HepG2 (cell line): ENCODE results near the gene ZBTB1. TPM values are rescaled to one million over a fixed set of nuclear protein-coding genes. Genes with fewer than 3 reads are reported as not detected.

Experiments
- REPIN1 ChIP-seq: sonication (generic); formaldehyde crosslinking; IDR thresholded peaks from 2 replicates; pipeline ENCODE4 v1.8.0; 2022; ENCODE audit warnings: missing genetic modification reagents, low read depth, mild to moderate bottlenecking, borderline replicate concordance
- RFXAP ChIP-seq: sonication (generic); formaldehyde crosslinking; IDR thresholded peaks from 2 replicates; pipeline ENCODE4 v1.4.0; 2020; ENCODE audit warnings: missing genetic modification reagents, borderline replicate concordance
- ZMYM4 ChIP-seq: sonication (generic); formaldehyde crosslinking; IDR thresholded peaks from 2 replicates; pipeline ENCODE4 v1.8.1; 2023; ENCODE audit warnings: mild to moderate bottlenecking, missing genetic modification reagents
- ZNF225 ChIP-seq: sonication (generic); formaldehyde crosslinking; IDR thresholded peaks from 2 replicates; pipeline ENCODE4 v1.4.0; 2020; ENCODE audit warnings: mild to moderate bottlenecking, missing genetic modification reagents
- ZNF235 ChIP-seq: sonication (generic); formaldehyde crosslinking; IDR thresholded peaks from 2 replicates; pipeline ENCODE4 v1.8.1; 2023; ENCODE audit warnings: mild to moderate bottlenecking, missing genetic modification reagents, borderline replicate concordance
- ZNF30 ChIP-seq: sonication (generic); formaldehyde crosslinking; IDR thresholded peaks from 2 replicates; pipeline ENCODE4 v1.5.0; 2020; ENCODE audit warnings: mild to moderate bottlenecking, missing genetic modification reagents
- ZNF367 ChIP-seq: sonication (generic); formaldehyde crosslinking; IDR thresholded peaks from 2 replicates; pipeline ENCODE4 v1.4.0; 2020; ENCODE audit warnings: missing genetic modification reagents, borderline replicate concordance
- ZNF501 ChIP-seq: sonication (generic); formaldehyde crosslinking; IDR thresholded peaks from 2 replicates; pipeline ENCODE4 v1.5.1; 2020; ENCODE audit warnings: mild to moderate bottlenecking, moderate library complexity, missing genetic modification reagents
- polyA plus RNA-seq, 8 experiments: library from polyadenylated mRNA; depleted of rRNA in 3 of 8; stranded (reverse) in 7 of 8; unstranded in 1 of 8; fragments of >200 nt; fragmentation: Illumina TruSeq in 4 of 8; extraction: Trizol in 4 of 8; gene quantifications; 2 replicates each; pipeline versions ENCODE4 v1.2.1 to v1.2.3, GENCODE V29; 2011 to 2016; ENCODE audit warnings: low read depth in 4 of 8, missing spikeins in 1 of 8, mixed read lengths in 1 of 8; ENCODE audit not compliant: insufficient read depth in 1 of 8
- total RNA-seq, 5 experiments: library from RNA; depleted of rRNA; stranded (reverse); fragments of >200 nt; fragmentation: Illumina TruSeq; extraction: Trizol; gene quantifications; 2 replicates each; pipeline ENCODE4 v1.2.3, GENCODE V29; 2016; ENCODE audit warnings: low read depth in 1 of 5
- TF ChIP-seq, protein P1 (sequence below): sonication (generic); formaldehyde crosslinking; IDR thresholded peaks from 2 replicates; pipeline ENCODE4 v1.5.0; 2020; ENCODE audit warnings: mild to moderate bottlenecking, missing genetic modification reagents, borderline replicate concordance
- TF ChIP-seq, protein P2 (sequence below): sonication (generic); formaldehyde crosslinking; IDR thresholded peaks from 2 replicates; pipeline ENCODE4 v1.4.0; 2020; ENCODE audit warnings: missing genetic modification reagents, borderline replicate concordance
- TF ChIP-seq, protein P3 (sequence below): sonication (generic); formaldehyde crosslinking; IDR thresholded peaks from 2 replicates; pipeline ENCODE4 v1.4.0; 2020; ENCODE audit warnings: mild to moderate bottlenecking, missing genetic modification reagents, borderline replicate concordance
- TF ChIP-seq, protein P4 (sequence below): sonication (generic); formaldehyde crosslinking; IDR thresholded peaks from 2 replicates; pipeline ENCODE4 v1.9.0; 2022; ENCODE audit warnings: missing genetic modification reagents, mild to moderate bottlenecking, borderline replicate concordance
- TF ChIP-seq, protein P5 (sequence below): sonication (generic); formaldehyde crosslinking; IDR thresholded peaks from 2 replicates; pipeline ENCODE4 v1.5.0; 2020; ENCODE audit warnings: missing genetic modification reagents
- TF ChIP-seq, protein P6 (sequence below): IDR thresholded peaks from 2 replicates; pipeline ENCODE4 v1.6.1; 2016; ENCODE audit warnings: low read depth, control low read depth

The ZBTB1 gene
- total and polyA plus RNA-seq, 2 of the 13 experiments (the other 11 are each of a cell fraction or from before 2014, with no cell fraction given) = 18.8 to 22.6 TPM

DNA sequence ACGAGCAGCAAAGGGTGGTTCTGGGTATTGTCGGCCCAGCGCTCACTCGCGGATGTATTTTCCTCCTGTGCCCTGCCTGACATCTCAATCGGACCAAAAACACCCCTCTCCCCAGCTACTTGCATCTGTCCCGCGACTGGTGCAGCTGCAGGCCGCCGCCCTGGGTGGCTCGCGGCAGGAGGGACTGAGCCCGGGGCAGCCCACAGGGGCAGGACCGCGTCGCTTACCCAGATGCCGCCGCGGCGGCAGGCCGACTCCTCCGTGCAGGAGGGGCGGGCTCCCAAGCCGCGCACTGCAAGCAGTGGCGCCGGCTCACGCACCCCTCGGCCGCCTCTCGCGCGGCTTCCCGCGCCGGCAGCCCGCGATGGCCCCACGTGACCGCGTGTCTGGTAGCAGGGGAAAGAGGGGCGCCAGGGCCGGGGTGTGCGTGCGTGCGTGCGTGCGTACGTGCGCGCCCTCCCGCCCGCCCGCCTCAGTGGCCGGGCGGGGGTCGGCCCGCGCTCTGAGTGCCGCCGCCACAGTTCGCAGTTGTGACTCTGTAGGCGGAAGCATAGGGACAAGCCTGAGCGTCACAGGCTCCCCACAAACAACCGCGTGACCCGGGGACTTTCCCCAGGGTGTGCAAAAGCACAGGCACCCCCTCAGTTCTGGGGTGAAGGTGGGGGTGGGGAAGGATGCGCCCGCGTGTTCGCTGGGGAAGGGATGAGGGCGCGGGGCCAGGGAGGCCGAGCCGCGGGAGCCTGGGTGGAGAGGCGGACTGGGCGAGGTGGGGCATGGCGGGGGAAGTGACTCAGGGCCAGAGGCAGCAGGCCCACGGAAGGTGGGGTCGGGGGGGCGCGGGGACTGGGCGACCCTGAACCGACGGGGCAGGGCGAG, 898 bp upstream of the ZBTB1 start, which contains the start of gene ZBTB25 (continued):
- peak; percentile 67; the same call in 1 of the 2 replicates for TF ChIP-seq RFXAP (CRISPR knock-in tag)
- TF ChIP-seq, protein P1, sequence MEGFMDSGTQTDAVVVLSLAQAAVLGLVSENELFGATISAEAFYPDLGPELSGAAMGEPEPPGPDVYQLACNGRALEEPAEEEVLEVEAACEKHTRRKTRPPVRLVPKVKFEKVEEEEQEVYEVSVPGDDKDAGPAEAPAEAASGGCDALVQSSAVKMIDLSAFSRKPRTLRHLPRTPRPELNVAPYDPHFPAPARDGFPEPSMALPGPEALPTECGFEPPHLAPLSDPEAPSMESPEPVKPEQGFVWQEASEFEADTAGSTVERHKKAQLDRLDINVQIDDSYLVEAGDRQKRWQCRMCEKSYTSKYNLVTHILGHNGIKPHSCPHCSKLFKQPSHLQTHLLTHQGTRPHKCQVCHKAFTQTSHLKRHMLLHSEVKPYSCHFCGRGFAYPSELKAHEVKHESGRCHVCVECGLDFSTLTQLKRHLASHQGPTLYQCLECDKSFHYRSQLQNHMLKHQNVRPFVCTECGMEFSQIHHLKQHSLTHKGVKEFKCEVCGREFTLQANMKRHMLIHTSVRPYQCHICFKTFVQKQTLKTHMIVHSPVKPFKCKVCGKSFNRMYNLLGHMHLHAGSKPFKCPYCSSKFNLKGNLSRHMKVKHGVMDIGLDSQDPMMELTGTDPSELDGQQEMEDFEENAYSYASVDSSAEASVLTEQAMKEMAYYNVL (CRISPR knock-in tag) = 0 out of 2 replicates have a peak, but pooled peaks have one; percentile 5
- TF ChIP-seq, protein P2, sequence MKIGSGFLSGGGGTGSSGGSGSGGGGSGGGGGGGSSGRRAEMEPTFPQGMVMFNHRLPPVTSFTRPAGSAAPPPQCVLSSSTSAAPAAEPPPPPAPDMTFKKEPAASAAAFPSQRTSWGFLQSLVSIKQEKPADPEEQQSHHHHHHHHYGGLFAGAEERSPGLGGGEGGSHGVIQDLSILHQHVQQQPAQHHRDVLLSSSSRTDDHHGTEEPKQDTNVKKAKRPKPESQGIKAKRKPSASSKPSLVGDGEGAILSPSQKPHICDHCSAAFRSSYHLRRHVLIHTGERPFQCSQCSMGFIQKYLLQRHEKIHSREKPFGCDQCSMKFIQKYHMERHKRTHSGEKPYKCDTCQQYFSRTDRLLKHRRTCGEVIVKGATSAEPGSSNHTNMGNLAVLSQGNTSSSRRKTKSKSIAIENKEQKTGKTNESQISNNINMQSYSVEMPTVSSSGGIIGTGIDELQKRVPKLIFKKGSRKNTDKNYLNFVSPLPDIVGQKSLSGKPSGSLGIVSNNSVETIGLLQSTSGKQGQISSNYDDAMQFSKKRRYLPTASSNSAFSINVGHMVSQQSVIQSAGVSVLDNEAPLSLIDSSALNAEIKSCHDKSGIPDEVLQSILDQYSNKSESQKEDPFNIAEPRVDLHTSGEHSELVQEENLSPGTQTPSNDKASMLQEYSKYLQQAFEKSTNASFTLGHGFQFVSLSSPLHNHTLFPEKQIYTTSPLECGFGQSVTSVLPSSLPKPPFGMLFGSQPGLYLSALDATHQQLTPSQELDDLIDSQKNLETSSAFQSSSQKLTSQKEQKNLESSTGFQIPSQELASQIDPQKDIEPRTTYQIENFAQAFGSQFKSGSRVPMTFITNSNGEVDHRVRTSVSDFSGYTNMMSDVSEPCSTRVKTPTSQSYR = no peak
- peak; percentile 12; the same call in 1 of the 2 replicates for TF ChIP-seq ZNF225
- TF ChIP-seq, protein P3, sequence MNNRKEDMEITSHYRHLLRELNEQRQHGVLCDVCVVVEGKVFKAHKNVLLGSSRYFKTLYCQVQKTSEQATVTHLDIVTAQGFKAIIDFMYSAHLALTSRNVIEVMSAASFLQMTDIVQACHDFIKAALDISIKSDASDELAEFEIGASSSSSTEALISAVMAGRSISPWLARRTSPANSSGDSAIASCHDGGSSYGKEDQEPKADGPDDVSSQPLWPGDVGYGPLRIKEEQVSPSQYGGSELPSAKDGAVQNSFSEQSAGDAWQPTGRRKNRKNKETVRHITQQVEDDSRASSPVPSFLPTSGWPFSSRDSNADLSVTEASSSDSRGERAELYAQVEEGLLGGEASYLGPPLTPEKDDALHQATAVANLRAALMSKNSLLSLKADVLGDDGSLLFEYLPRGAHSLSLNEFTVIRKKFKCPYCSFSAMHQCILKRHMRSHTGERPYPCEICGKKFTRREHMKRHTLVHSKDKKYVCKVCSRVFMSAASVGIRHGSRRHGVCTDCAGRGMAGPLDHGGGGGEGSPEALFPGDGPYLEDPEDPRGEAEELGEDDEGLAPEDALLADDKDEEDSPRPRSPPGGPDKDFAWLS (CRISPR knock-in tag) = no peak; the same call in 1 of the 2 replicates
- 0 out of 2 replicates have a peak, but pooled peaks have one; percentile 9 for TF ChIP-seq ZNF235 (CRISPR knock-in tag)
- TF ChIP-seq REPIN1 (CRISPR knock-in tag) = peak; percentile 65; the same call in 1 of the 2 replicates
- TF ChIP-seq, protein P4, sequence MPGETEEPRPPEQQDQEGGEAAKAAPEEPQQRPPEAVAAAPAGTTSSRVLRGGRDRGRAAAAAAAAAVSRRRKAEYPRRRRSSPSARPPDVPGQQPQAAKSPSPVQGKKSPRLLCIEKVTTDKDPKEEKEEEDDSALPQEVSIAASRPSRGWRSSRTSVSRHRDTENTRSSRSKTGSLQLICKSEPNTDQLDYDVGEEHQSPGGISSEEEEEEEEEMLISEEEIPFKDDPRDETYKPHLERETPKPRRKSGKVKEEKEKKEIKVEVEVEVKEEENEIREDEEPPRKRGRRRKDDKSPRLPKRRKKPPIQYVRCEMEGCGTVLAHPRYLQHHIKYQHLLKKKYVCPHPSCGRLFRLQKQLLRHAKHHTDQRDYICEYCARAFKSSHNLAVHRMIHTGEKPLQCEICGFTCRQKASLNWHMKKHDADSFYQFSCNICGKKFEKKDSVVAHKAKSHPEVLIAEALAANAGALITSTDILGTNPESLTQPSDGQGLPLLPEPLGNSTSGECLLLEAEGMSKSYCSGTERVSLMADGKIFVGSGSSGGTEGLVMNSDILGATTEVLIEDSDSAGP (CRISPR knock-in tag) = peak; percentile 78
- no peak for TF ChIP-seq ZNF367 (CRISPR knock-in tag)
- TF ChIP-seq ZMYM4 (CRISPR knock-in tag) = peak; percentile 91
- TF ChIP-seq, protein P5, sequence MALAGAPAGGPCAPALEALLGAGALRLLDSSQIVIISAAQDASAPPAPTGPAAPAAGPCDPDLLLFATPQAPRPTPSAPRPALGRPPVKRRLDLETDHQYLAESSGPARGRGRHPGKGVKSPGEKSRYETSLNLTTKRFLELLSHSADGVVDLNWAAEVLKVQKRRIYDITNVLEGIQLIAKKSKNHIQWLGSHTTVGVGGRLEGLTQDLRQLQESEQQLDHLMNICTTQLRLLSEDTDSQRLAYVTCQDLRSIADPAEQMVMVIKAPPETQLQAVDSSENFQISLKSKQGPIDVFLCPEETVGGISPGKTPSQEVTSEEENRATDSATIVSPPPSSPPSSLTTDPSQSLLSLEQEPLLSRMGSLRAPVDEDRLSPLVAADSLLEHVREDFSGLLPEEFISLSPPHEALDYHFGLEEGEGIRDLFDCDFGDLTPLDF (CRISPR knock-in tag) = peak; percentile 89
- TF ChIP-seq, protein P6, sequence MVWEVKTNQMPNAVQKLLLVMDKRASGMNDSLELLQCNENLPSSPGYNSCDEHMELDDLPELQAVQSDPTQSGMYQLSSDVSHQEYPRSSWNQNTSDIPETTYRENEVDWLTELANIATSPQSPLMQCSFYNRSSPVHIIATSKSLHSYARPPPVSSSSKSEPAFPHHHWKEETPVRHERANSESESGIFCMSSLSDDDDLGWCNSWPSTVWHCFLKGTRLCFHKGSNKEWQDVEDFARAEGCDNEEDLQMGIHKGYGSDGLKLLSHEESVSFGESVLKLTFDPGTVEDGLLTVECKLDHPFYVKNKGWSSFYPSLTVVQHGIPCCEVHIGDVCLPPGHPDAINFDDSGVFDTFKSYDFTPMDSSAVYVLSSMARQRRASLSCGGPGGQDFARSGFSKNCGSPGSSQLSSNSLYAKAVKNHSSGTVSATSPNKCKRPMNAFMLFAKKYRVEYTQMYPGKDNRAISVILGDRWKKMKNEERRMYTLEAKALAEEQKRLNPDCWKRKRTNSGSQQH (CRISPR knock-in tag) = peak; percentile 30; the same call in 1 of the 2 replicates
- peak; percentile 11; the same call in 1 of the 2 replicates for TF ChIP-seq ZNF30 (CRISPR knock-in tag)
- peak; percentile 24; the same call in 1 of the 2 replicates for TF ChIP-seq ZNF501 (CRISPR knock-in tag)
